ENCODE data around the gene CPNE7. TPM values are rescaled to one million over a fixed set of nuclear protein-coding genes. Genes with fewer than 3 reads are reported as not detected.
"Not testable (repeated sequence)": the region's sequence is repeated elsewhere in the genome, so short reads cannot be mapped to it uniquely, and the experiment has no call there.

The CPNE7 gene
- total RNA-seq, 2 donors from 2014 or later = 0.73 to 0.92 TPM

GRCh38 chr16:89634463-89635385 is 59.2 kb downstream of the CPNE7 start:
- ATAC-seq; intact Hi-C loops (cut with DNase I, micrococcal nuclease): not testable (repeated sequence)

GRCh38 chr16:89636663-89637062 is 61.1 kb downstream of the CPNE7 start:
- ATAC-seq = no peak
- intact Hi-C loops (cut with DNase I, micrococcal nuclease) = no loop called here
- DNase-seq = no peak

More at GRCh38 chr16:89634463-89635385, 59.2 kb downstream of the CPNE7 start:
- not testable (repeated sequence) for DNase-seq

GRCh38 chr16:89637379-89637778 is 61.8 kb downstream of the CPNE7 start:
- no peak for ATAC-seq
- intact Hi-C loops (cut with DNase I, micrococcal nuclease) = no loop called here
- DNase-seq = no peak

- DNase-seq = no peak
- ATAC-seq = no peak
- intact Hi-C loops (cut with DNase I, micrococcal nuclease) = no loop called here
These were observed 62.9 kb downstream of the CPNE7 start for GRCh38 chr16:89638455-89638854.

DNA sequence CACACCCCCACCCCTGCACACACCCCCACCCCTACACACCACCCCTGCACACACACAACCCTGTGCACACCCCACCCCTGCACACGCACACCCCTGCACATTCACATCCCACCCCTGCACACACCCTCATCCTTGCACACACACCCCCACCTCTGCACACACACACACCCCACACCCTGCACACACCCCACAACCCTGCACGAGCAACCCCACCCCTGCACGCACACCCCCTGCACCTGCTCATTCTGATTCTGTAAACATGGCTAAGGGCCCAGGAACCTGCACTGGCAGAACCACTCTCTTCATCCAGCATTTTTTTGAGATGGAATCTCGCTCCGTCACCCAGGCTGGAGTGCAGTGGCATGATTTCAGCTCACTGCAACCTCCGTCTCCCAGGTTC is 63.8 kb downstream of the CPNE7 start:
- intact Hi-C loops (cut with DNase I, micrococcal nuclease) = no loop called here
- peak; percentile 12 for ATAC-seq

GRCh38 chr16:89641458-89642119 is 66.0 kb downstream of the CPNE7 start:
- intact Hi-C loops (cut with DNase I, micrococcal nuclease) = no loop called here
- ATAC-seq (no peak), DNase-seq (no peak)

More for the DNA sequence above, 63.8 kb downstream of the CPNE7 start:
- DNase-seq = no peak

DNA sequence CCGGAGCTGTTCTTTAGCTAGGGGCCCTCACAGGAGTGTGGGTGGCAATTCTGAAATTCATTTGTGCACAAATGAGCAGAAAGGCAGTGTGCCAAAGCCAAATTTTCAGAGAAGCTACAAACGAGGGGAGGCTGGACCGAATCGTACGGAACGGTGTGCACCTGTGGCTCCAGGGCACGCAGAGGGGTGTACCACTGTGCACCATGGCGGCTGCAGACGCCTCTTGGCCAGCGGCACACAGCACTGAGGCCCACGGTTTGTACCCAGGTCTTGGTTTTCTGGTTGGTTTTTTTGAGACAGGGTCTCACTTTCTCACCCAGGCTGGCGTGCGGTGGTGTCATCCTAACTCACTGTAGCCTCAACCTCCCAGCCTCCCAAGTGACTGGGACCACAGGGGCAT is 67.0 kb downstream of the CPNE7 start:
- DNase-seq (no peak), ATAC-seq (no peak)
- intact Hi-C loops (cut with DNase I, micrococcal nuclease) = no loop called here

- no peak for ATAC-seq
- intact Hi-C loops (cut with DNase I, micrococcal nuclease) = no loop called here
- no peak for DNase-seq
These were observed 68.3 kb downstream of the CPNE7 start for GRCh38 chr16:89643769-89644300.

- intact Hi-C loops (cut with DNase I, micrococcal nuclease) = no loop called here
- DNase-seq (no peak), ATAC-seq (peak; percentile 1)
These were observed 69.6 kb downstream of the CPNE7 start for GRCh38 chr16:89645122-89645521.

GRCh38 chr16:89646270-89646669 is 70.7 kb downstream of the CPNE7 start:
- DNase-seq (no peak), ATAC-seq (no peak)
- intact Hi-C loops (cut with DNase I, micrococcal nuclease) = no loop called here

Other genes starting within 250 kb of the CPNE7 start
- gene ANKRD11, start 85.2 kb upstream of the CPNE7 start, total RNA-seq = 100 to 1,000 TPM in 1 of 2 donors, 10 to 100 TPM in 1; 82.5 to 135 TPM
- gene SPG7, start 67.4 kb upstream of the CPNE7 start, total RNA-seq = 100 to 1,000 TPM; 106 to 146 TPM
- gene RPL13, start 15.1 kb upstream of the CPNE7 start, total RNA-seq = 1,000 to 10,000 TPM; 1,613 to 1,684 TPM
- 1 to 10 TPM in 1 of 2 donors, under 1 TPM in 1; 0.73 to 4.4 TPM for gene DPEP1, start 37.9 kb downstream of the CPNE7 start, total RNA-seq
- 100 to 1,000 TPM; 154 to 157 TPM for gene CHMP1A, start 82.0 kb downstream of the CPNE7 start, total RNA-seq
- gene SPATA33, start 82.1 kb downstream of the CPNE7 start, total RNA-seq = 1 to 10 TPM; 7.1 to 9.1 TPM
- gene CDK10, start 110.9 kb downstream of the CPNE7 start, total RNA-seq = 10 to 100 TPM; 86.1 to 92.7 TPM
- 10 to 100 TPM; 16.3 to 27.9 TPM for gene SPATA2L, start 125.9 kb downstream of the CPNE7 start, total RNA-seq
- gene VPS9D1, start 145.1 kb downstream of the CPNE7 start, total RNA-seq = 10 to 100 TPM; 19.6 to 23.2 TPM
- gene ZNF276, start 145.8 kb downstream of the CPNE7 start, total RNA-seq = 10 to 100 TPM; 28.9 to 42.2 TPM
- 10 to 100 TPM; 11.1 to 26.6 TPM for gene FANCA, start 240.9 kb downstream of the CPNE7 start, total RNA-seq